Ishikawa (cell line): ENCODE measurements around the gene PLXNB2.

Source experiments
- CREB1 ChIP-seq: IDR thresholded peaks from 2 replicates; pipeline ENCODE4 v1.6.1; 2012; ENCODE audit warnings: low read depth
- MAX ChIP-seq: IDR thresholded peaks from 2 replicates; pipeline ENCODE4 v1.6.1; 2012
- RAD21 ChIP-seq: IDR thresholded peaks from 2 replicates; pipeline ENCODE4 v1.6.1; 2012; ENCODE audit warnings: low read depth
- TAF1 ChIP-seq: IDR thresholded peaks from 2 replicates; pipeline ENCODE4 v1.6.1; 2012; ENCODE audit warnings: low read depth, mild to moderate bottlenecking
- TCF12 ChIP-seq: IDR thresholded peaks from 2 replicates; pipeline ENCODE4 v1.6.1; 2012; ENCODE audit warnings: low read depth
- YY1 ChIP-seq: IDR thresholded peaks from 2 replicates; pipeline ENCODE4 v1.6.1; 2012; ENCODE audit warnings: low read depth
- ZBTB7A ChIP-seq: IDR thresholded peaks from 2 replicates; pipeline ENCODE4 v1.6.1; 2012; ENCODE audit warnings: low read depth
- TF ChIP-seq, protein P1 (sequence below): IDR thresholded peaks from 2 replicates; pipeline ENCODE4 v1.6.1; 2012; ENCODE audit warnings: low read depth, mild to moderate bottlenecking

- TF ChIP-seq RAD21 (no peak), YY1 (no peak), TAF1 (no peak), TCF12 (no peak), ZBTB7A (no peak), MAX (peak; percentile 39; the same call in 1 of the 2 replicates), CREB1 (no peak)
- TF ChIP-seq, protein P1, sequence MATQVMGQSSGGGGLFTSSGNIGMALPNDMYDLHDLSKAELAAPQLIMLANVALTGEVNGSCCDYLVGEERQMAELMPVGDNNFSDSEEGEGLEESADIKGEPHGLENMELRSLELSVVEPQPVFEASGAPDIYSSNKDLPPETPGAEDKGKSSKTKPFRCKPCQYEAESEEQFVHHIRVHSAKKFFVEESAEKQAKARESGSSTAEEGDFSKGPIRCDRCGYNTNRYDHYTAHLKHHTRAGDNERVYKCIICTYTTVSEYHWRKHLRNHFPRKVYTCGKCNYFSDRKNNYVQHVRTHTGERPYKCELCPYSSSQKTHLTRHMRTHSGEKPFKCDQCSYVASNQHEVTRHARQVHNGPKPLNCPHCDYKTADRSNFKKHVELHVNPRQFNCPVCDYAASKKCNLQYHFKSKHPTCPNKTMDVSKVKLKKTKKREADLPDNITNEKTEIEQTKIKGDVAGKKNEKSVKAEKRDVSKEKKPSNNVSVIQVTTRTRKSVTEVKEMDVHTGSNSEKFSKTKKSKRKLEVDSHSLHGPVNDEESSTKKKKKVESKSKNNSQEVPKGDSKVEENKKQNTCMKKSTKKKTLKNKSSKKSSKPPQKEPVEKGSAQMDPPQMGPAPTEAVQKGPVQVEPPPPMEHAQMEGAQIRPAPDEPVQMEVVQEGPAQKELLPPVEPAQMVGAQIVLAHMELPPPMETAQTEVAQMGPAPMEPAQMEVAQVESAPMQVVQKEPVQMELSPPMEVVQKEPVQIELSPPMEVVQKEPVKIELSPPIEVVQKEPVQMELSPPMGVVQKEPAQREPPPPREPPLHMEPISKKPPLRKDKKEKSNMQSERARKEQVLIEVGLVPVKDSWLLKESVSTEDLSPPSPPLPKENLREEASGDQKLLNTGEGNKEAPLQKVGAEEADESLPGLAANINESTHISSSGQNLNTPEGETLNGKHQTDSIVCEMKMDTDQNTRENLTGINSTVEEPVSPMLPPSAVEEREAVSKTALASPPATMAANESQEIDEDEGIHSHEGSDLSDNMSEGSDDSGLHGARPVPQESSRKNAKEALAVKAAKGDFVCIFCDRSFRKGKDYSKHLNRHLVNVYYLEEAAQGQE = no peak
Measured at GRCh38 chr22:50296658-50297490, 10.6 kb downstream of the PLXNB2 start.
